GM21447 (cell line): Measurements from ENCODE around the gene HSD3B7.

ENCODE experiments used
- ATAC-seq: cut with Tn5 transposase; IDR thresholded peaks from one replicate; pipeline ENCODE4 v1.9.1; 2021; ENCODE audit not compliant: unreplicated experiment

HSD3B7 gene

DNA sequence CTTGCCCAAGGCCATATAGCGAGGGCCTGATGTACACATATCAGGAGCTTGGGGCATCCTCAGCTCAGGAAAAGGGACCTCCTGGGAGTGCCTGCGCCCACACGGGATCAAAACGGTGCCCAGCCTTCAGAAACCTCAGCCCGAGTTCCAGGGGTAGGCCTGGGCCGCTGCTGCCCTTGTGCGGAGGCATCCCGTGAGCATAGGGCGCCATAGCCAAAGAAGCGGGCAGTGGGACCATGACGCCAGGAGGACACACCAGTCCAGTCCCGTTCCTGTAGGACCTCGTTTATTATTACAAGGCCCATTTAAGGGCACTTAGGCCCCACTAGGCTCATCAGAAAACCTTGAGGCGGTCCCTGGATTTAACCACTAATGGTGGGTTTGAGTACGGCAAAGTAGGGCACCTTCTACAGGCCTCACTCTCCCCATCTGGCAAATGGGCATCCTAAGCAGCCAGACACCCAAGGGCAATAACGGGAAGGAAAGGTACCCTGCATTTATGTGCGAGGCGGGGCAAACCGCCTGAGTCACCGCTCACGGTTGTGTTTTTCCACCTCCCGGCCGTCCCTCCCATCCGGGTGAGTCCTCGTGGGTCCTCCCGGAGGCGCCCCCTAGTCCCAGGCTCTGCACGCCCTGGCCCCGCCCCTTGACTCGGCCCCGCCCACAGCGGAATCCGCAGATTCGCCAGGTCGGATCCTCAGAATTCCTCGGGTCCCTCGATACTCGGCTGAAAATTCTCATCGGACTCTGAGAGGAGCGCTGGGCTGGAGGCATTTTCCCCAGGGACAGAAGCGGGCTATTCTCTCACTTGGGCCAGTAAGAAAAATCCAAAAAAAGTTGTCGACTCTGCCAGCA is 28.2 kb upstream of the HSD3B7 start:
- ATAC-seq: peak; percentile 45

DNA sequence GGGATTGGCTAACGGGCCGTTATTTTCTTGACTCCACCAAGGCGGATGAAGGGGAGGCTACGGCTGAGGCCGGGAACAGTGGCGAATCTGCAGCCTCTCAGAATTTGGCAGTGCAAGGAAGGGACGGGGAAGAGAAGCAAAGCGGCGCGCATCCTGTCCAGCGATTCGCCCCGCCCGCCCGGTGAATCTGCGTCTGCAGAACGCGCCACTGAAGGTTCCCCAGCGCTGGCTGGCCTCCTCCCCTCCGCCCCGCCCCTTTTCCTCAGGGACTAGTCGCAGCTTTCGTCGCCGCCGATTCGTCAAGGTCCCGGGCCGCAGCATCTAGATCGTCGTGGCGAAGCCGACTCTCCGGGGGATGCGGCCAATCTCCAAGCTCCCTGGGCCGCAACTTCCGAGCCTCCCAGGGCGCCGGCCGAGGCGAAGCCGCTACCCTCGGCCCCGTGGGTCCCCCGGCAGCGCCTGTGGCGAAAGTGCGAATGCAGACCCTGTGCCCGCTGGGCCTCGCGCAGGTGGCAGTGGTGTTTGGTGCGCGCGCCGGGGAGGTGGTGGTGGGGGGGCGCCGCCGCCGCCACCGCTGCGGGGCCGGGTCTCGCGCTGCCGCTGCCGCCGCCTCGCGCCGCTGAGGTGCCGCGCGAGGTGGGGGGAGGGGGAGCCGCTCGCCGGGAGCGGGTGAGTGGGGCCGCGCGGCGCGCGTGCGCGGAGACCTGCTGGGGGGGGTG is 27.4 kb upstream of the HSD3B7 start, which contains the start of gene SETD1A:
TSS of gene SETD1A (plus strand) at position 299 of the 719 bp plus-strand sequence. CDS start 978 bp downstream, outside the sequence.
- peak; percentile 72 for ATAC-seq

DNA sequence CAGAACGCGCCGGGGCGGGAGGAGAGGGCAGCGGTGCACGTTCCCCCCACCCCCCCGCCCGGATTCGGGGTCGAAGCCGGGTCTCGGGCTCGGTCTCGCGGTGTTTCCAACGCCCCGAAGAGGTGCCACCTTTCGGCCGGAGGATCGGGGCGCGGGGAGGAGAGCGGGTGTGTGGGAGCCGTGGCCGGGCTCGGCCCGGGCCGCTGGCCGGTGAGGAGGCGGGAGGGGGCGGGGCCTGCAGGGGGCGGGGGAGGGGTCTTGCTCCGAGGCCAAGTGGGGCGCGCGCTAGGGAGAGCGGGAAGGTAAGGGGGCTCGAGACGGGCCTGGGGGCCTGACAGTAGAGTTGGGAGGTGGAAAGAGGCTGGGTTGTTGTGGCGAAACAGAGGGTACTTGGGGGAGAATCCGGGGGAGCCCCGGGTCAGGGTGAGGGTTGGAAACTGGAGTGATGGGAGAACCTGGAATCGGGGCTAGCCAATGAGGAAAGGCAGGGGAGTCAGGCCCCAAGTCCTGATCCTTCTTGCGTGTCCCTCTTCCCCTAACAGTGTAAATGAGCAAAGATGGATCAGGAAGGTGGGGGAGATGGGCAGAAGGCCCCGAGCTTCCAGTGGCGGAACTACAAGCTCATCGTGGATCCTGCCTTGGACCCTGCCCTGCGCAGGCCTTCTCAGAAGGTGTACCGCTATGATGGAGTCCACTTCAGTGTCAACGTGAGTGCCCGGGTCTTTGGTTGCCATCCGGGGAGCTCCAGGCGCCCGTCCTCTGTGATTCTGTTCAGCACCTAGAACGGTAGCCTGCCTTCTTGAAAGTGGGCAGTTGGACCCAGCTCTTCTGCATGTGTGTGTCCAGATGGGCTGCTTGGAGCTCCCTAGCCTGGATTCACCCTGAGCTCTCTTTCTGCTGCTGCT is 26.6 kb upstream of the HSD3B7 start:
- peak; percentile 16 for ATAC-seq

DNA sequence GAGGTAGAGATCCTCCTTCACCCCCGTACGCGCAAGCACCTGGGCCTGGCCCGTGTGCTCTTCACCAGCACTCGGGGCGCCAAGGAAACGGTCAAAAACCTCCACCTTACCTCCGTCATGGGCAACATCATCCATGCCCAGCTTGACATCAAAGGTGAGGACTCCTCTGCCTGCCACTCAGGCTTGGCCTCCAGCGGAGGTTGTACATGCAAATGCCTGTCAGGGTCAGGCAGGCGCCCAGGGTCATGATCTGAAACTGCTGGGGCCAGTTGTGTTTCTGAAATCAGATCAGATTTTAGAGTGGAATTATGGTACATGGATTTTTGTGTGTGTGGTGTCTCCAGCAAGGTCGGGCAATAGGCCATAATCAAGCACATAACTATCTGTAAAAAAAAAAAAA is 23.6 kb upstream of the HSD3B7 start:
- ATAC-seq: no peak

DNA sequence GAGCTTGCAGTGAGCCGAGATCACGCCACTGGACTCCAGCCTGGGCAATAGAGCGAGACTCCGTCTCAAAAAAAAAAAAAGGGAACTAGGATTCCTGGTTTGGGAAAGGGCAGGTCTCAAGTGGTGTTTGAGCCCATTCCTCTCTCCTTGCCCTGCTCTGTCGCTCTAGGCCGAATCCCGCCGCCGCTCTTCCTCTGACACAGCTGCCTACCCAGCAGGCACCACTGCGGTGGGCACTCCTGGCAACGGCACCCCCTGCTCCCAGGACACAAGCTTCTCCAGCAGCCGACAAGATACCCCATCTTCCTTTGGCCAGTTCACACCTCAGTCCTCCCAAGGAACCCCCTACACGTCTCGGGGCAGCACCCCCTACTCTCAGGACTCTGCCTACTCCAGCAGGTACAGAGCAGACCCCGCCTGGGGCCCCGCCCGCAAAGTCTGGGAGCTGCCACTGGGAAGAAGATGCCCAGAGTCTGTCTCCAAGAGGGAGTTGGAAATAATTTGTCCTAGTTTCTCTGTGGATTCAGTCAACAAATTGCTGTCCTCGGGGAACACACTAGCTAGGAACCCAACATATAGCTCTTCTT is 21.0 kb upstream of the HSD3B7 start:
- no peak for ATAC-seq

DNA sequence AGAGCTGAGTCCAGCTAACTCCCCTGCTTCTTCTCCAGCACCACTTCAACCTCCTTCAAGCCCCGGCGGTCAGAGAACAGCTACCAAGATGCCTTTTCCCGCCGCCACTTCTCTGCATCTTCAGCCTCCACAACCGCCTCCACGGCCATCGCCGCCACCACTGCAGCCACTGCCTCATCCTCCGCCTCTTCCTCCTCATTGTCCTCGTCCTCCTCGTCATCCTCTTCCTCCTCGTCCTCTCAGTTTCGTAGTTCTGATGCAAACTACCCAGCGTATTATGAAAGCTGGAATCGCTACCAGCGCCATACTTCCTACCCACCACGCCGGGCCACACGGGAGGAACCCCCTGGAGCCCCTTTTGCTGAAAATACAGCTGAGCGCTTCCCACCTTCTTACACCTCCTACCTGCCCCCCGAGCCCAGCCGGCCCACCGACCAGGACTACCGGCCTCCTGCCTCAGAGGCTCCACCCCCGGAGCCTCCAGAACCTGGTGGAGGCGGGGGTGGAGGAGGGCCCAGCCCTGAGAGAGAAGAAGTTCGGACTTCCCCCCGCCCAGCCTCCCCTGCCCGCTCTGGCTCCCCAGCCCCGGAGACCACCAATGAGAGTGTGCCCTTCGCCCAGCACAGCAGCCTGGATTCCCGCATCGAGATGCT is 20.3 kb upstream of the HSD3B7 start:
- ATAC-seq: no peak

DNA sequence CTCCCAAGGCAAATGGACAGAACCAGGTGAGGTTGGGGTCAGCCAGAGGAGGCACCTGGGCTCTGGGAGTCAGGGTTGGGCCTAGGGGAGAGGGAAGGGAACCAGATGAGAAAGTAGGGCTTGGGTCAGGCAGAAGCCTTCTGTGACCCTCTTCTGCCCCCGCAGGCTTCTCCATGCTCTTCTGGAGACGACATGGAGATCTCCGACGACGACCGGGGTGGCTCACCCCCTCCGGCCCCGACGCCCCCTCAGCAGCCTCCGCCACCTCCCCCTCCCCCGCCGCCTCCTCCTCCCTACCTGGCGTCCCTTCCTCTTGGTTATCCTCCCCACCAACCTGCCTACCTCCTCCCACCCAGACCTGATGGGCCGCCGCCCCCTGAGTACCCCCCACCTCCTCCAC is 19.6 kb upstream of the HSD3B7 start:
- ATAC-seq: no peak

DNA sequence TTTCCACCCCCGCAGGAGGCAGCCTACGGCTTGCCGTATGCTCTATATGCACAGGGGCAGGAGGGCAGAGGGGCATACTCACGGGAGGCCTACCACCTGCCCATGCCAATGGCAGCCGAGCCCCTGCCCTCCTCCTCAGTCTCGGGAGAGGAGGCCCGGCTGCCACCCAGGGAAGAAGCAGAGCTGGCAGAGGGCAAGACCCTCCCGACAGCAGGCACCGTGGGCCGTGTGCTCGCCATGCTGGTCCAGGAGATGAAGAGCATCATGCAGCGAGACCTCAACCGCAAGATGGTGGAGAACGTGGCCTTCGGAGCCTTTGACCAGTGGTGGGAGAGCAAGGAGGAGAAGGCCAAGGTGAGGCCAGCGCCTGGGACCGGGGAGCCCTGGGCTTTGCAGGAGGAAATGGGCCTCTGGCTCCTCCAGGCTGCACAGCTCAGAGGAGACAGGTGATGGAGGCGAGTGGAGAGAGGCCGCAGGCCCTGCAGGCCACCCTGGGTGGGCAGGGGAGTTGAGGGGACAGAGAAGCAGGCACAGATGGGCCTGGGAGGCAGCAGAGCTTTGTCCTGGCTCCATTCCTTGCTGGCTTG is 18.9 kb upstream of the HSD3B7 start:
- no peak for ATAC-seq

DNA sequence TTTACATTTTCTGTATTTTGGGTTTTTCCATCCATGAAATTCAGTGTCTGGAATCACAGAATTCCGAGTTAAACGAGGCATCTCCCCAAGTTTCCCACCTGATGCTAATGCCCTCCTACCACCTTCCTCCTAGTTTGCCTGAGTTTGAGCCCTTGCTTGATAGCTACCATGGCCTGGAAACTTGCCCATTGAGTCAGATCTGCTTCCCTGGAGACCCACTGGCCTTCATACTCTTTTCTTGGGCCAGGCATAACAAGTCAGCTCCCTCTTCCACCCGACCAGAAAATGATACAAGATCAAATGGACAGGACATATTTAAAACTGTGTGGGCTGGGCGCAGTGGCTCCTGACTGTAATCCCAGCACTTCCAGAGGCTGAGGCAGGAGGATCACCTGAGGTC is 17.2 kb upstream of the HSD3B7 start:
- ATAC-seq: no peak

DNA sequence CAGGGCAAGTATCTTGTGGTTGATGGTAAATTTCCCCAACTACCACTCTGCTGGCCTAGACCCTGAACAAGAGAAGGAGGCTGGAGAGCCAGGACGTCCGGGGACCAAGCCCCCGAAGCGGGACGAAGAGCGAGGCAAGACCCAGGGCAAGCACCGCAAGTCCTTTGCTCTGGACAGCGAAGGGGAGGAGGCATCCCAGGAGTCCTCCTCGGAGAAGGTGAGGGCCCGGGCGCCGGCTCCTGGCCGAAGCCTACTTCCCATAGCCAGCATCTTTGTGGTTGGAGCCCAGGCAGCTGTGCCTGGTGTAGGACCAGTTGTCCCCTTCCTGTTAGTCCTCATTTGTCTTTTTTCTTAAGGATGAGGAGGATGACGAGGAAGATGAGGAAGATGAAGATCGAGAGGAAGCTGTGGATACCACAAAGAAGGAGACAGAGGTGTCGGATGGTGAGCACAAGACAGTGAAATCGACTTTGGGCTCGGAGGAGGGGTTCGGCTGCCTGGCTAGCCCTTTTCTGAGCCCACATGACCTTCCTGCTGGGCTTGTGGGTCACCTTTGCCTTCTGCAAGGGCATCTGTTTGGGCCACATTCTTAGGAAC is 15.7 kb upstream of the HSD3B7 start:
- ATAC-seq: no peak

DNA sequence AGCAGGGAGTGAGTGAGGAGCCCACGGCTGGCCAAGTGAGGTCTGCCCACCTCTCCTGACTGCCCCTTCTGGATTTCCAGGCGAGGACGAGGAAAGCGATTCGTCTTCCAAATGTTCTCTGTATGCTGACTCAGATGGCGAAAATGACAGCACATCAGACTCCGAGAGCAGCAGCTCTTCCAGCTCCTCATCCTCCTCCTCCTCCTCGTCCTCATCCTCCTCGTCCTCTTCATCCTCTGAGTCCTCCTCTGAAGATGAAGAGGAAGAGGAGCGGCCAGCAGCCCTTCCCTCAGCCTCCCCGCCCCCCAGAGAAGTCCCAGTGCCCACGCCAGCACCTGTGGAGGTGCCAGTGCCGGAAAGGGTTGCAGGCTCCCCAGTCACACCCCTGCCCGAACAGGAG is 13.7 kb upstream of the HSD3B7 start:
- ATAC-seq: no peak

DNA sequence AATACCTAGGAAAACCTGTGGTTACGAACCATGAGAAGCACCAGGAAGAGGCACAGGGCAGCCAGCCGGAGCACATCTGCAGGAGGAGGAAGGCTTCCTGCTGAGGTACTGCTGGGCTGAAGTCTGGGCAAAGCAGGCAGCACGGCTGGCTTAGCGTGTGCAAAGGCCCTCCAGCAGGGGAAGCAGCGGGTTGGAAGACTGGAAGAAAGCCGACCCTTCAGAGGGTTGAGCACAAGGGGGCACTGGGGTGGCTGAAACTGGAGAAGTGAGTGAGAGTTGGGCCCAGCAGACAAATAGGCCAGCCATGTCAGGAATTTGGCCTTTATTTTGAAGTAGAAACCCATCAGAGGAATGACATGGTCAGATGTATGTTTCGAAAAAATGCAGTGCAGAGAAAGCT is 12.1 kb upstream of the HSD3B7 start:
- ATAC-seq: no peak

DNA sequence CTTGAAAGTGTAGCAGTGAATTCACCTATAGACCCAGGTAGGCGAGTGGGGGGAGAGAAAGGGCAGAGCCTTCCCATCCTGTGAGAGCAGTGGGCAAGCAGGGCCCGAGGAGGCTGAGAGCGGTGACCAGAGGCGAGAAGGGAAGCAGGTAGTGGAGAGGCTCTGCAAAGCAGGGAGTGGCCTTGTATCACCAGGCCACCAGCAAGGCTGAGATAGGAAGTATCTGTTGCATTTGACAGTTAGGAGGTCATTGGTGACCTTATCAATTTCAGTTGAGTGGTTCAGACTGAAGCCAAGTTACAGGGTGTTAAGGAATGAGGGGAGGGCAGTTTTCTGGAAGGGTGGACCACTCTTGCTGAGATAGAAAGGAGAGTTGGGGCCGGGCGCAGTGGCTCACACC is 10.7 kb upstream of the HSD3B7 start:
- no peak for ATAC-seq

DNA sequence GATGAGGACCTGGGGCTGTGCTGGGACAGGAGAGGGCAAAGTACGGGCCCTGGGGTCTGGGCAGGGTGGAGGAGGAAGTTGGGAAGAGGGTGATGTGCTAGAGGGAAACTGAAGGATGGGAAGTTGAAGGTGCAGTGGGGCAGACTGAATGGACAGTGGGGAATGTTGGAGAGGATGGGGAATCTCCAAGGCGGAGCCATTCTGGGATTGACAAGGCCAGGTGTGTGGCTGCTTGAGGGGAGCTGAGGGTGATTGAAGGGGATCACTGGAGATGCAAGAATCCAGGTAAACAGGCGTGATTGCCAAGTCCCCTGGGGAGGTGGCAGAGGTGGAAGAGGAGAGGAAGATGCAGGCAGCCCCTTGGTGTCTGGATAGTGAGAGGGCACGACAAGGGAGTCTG is 8.5 kb upstream of the HSD3B7 start:
- no peak for ATAC-seq

DNA sequence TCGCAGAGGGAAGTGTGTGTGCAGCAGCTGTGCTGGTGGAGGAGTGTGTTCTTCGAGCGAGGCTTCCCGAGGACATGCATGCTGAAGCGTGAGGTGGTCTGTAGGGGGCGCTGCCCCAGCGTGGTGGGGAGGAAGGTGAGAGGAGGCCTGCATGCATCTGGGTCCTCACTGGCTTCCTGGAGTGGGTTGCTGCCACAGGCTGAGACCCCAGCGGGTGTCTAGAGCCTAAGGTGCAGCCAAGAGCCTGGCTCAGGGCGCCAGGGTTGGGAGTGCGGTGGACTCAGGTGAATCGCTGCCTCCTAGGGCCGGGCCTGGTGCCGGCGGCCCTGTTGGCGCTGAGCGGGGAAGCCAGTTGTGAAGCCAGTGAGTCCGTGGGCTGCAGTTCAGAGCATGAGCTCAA is 7.5 kb upstream of the HSD3B7 start:
- no peak for ATAC-seq

DNA sequence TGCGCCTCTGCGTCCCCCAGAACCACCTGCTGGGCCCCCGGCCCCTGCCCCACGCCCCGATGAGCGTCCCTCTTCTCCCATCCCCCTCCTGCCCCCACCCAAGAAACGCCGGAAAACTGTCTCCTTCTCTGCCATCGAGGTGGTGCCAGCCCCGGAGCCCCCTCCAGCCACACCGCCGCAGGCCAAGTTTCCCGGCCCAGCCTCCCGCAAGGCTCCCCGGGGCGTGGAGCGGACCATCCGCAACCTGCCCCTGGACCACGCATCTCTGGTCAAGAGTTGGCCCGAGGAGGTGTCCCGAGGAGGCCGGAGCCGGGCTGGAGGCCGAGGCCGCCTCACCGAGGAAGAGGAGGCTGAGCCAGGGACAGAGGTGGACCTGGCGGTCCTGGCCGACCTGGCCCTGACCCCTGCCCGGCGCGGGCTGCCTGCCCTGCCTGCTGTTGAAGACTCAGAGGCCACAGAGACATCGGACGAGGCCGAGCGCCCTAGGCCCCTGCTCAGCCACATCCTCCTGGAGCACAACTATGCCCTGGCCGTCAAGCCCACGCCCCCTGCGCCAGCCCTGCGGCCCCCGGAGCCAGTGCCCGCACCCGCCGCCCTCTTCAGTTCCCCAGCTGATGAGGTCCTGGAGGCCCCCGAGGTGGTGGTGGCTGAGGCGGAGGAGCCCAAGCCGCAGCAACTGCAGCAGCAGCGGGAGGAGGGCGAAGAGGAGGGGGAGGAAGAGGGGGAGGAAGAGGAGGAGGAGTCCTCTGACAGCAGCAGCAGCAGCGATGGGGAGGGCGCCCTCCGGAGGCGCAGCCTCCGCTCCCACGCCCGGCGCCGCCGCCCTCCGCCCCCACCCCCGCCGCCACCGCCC is 5.6 kb upstream of the HSD3B7 start:
- ATAC-seq: no peak

DNA sequence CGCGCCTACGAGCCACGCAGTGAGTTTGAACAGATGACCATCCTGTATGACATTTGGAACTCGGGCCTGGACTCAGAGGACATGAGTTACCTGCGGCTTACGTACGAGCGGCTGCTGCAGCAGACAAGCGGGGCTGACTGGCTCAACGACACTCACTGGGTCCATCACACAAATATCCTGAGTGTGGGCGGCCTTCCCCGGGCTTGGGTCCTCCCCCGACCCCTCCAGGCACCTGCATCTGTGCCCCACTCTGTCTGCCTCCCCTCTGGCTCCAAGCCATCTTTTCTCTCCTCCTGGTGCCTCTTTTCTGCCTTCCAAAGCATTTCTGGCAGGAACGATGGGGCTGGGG is 5.0 kb upstream of the HSD3B7 start:
- ATAC-seq: no peak

DNA sequence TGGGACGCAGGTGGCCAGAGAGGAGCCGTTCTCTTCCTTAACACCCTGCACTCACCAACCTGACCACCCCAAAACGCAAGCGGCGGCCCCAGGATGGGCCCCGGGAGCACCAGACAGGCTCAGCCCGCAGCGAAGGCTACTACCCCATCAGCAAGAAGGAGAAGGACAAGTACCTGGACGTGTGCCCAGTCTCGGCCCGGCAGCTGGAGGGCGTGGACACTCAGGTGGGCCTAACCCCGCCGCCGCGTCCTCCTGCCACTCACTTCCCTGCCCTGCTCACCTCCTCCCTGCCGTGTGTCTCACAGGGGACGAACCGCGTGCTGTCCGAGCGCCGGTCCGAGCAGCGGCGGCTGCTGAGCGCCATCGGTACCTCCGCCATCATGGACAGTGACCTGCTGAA is 4.6 kb upstream of the HSD3B7 start:
- no peak for ATAC-seq

DNA sequence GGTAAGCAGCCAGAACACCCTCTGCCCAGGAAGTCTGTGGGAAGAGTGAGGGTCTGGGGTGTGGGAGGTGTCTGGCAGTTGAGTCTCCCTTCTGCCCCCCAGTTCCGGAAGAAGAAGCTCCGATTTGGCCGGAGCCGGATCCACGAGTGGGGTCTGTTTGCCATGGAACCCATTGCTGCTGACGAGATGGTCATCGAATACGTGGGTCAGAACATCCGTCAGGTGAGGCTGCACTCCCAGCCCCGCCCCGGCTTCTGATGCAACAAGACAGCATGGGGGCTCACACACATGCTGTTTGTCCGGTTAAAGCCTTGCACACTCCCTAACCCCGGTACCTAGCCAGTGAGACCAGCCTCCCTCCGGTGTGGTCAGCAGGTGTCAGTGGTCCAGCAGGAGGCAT is 4.0 kb upstream of the HSD3B7 start:
- no peak for ATAC-seq
